Fibroblast of lung (primary cell): ENCODE results near the gene KCNT1. TPM values are rescaled to one million over a fixed set of nuclear protein-coding genes. Genes with fewer than 3 reads are reported as not detected.

Experiments
- DNase-seq, 2 donors: peaks; one replicate each; pipeline versions ENCODE4 v3.0.0 to v3.0.0-alpha.2; 2010; ENCODE audit warnings: low read depth in 2 of 2
- H2AFZ ChIP-seq: 2 replicates; pipeline ENCODE4 v1.5.1; 2012; ENCODE audit warnings: low read length, control low read depth, inconsistent platforms
- H3K27ac ChIP-seq: 2 replicates; pipeline ENCODE4 v1.5.1; 2011; ENCODE audit warnings: low read length, control low read depth; ENCODE audit not compliant: insufficient read depth
- H3K27me3 ChIP-seq: 2 replicates; pipeline ENCODE4 v1.5.1; 2011; ENCODE audit warnings: mild to moderate bottlenecking, low read length; ENCODE audit not compliant: control insufficient read depth, insufficient read depth
- H3K36me3 ChIP-seq: 2 replicates; pipeline ENCODE4 v1.5.1; 2011; ENCODE audit warnings: low read length; ENCODE audit not compliant: control insufficient read depth, insufficient read depth
- H3K4me1 ChIP-seq: 2 replicates; pipeline ENCODE4 v1.5.1; 2011; ENCODE audit warnings: low read length; ENCODE audit not compliant: control insufficient read depth, insufficient read depth; ENCODE audit errors: extremely low read depth
- H3K4me2 ChIP-seq: 2 replicates; pipeline ENCODE4 v1.5.1; 2011; ENCODE audit warnings: low read length, control low read depth; ENCODE audit not compliant: insufficient read depth; ENCODE audit errors: extremely low read depth
- H3K4me3 ChIP-seq, 4 experiments: fragments of 200-600 bp in 1 of 4; sonication (generic) in 1 of 4; replicated peaks in 1 of 4; 2 replicates each; pipeline ENCODE4 v1.5.1; 2011 to 2016; ENCODE audit warnings: low read length in 4 of 4, low read depth in 3 of 4, mild to moderate bottlenecking in 3 of 4, control low read depth in 2 of 4, inconsistent platforms in 1 of 4, mixed read lengths in 1 of 4; ENCODE audit not compliant: insufficient read depth in 1 of 4; ENCODE audit errors: control extremely low read depth in 1 of 4
- H3K79me2 ChIP-seq: 2 replicates; pipeline ENCODE4 v1.5.1; 2012; ENCODE audit warnings: mild to moderate bottlenecking, low read length, inconsistent platforms; ENCODE audit not compliant: control insufficient read depth, insufficient read depth
- H3K9ac ChIP-seq: 2 replicates; pipeline ENCODE4 v1.5.1; 2011; ENCODE audit warnings: mild to moderate bottlenecking, low read length, control low read depth; ENCODE audit not compliant: insufficient read depth
- H3K9me3 ChIP-seq: 2 replicates; pipeline ENCODE4 v1.5.1; 2012; ENCODE audit warnings: low read depth, low read length; ENCODE audit not compliant: control insufficient read depth, insufficient read depth
- H4K20me1 ChIP-seq: 2 replicates; pipeline ENCODE4 v1.5.1; 2011; ENCODE audit warnings: low read length; ENCODE audit not compliant: control insufficient read depth, insufficient read depth; ENCODE audit errors: extremely low read depth
- EZH2 ChIP-seq: IDR thresholded peaks from 2 replicates; pipeline ENCODE4 v1.5.1; 2012; ENCODE audit warnings: low read length, control low read depth, mild to moderate bottlenecking; ENCODE audit errors: missing control alignments
- polyA minus RNA-seq: library from RNA; depleted of rRNA, polyadenylated mRNA; stranded (reverse); fragments of >200 nt; gene quantifications from 2 replicates; pipeline ENCODE4 v1.2.3, GENCODE V29; 2011; ENCODE audit warnings: low replicate concordance
- polyA plus RNA-seq, 2 donors: library from polyadenylated mRNA; depleted of rRNA in 1 of 2; stranded (reverse) in 1 of 2; unstranded in 1 of 2; fragments of >200 nt; gene quantifications; 2 replicates each; pipeline ENCODE4 v1.2.1, GENCODE V29; 2011 to 2012; ENCODE audit warnings: missing spikeins in 1 of 2
- total RNA-seq: library from RNA; depleted of rRNA; stranded (reverse); fragments of >200 nt; gene quantifications from 2 replicates; pipeline ENCODE4 v1.2.1, GENCODE V29; 2014
- TF ChIP-seq, protein P1 (sequence below), 2 donors: IDR thresholded peaks in 1 of 2; conservative IDR thresholded peaks in 1 of 2; 1 replicate in 1 of 2; 2 replicates in 1 of 2; pipeline ENCODE4 v1.5.1; 2011 to 2012; ENCODE audit warnings: low read length in 2 of 2, control low read depth in 1 of 2, inconsistent platforms in 1 of 2, low read depth in 1 of 2, mild to moderate bottlenecking in 1 of 2

The KCNT1 gene
- total RNA-seq (not detected in 2 replicates), polyA plus RNA-seq (not detected in 2 replicates), polyA minus RNA-seq (not detected in 2 replicates)
- polyA plus RNA-seq (2012): not detected in 2 replicates

DNA sequence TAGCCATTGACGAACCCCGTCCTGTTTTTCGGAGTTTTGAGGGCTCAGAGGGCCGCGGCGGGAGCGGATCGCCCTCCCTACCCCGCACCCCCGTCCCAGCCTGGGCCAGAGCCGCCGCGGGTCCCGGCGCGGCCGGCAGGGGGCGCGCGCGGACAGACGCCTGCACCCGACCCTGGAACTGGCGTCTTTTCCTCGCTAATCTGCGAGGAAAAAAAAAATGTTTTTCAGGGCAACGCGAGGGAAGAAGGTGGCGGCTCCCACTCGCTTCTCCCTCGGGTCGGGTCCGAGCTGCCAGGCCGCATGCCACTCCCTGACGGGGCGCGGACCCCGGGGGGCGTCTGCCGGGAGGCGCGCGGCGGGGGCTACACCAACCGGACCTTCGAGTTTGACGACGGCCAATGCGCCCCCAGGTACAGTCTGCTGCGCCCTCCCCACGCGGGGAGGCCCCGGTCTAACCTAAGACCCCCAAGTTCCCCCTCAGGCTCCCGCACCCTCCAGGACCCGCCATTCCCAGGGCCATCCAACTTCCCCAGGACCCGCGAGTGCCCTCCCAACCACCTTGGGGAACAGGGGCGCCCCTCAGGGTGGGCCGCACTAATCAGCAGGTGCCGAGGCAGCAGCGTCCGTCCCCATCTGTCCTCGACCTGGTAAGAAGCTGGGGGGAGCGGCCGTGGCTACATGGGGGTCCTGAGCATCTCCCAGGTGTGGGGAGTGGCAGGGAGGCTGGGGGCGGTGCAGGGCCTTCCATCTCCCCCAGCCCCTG lies at the start of gene KCNT1:
KCNT1 (plus strand) TSS at position 227 of the 763 bp plus-strand sequence; CDS start at position 301, 74 bp downstream.
- Histone ChIP-seq H3K36me3 (no peaks in the 10 kb centered on the region), H3K4me2 (peak within 1 kb of the TSS; percentile 25), H3K27me3 (no peaks in the 10 kb centered on the region), H3K79me2 (no peaks in the 10 kb centered on the region), H3K4me1 (no peaks in the 10 kb centered on the region), H3K9me3 (no peaks in the 10 kb centered on the region), H3K4me3 (no peak within 1 kb of the TSS), H3K27ac (no peak within 1 kb of the TSS), H2AFZ (no peak within 1 kb of the TSS), H3K9ac (no peak within 1 kb of the TSS), H4K20me1 (no peaks in the 10 kb centered on the region)
- no peak for TF ChIP-seq EZH2
- TF ChIP-seq, protein P1, sequence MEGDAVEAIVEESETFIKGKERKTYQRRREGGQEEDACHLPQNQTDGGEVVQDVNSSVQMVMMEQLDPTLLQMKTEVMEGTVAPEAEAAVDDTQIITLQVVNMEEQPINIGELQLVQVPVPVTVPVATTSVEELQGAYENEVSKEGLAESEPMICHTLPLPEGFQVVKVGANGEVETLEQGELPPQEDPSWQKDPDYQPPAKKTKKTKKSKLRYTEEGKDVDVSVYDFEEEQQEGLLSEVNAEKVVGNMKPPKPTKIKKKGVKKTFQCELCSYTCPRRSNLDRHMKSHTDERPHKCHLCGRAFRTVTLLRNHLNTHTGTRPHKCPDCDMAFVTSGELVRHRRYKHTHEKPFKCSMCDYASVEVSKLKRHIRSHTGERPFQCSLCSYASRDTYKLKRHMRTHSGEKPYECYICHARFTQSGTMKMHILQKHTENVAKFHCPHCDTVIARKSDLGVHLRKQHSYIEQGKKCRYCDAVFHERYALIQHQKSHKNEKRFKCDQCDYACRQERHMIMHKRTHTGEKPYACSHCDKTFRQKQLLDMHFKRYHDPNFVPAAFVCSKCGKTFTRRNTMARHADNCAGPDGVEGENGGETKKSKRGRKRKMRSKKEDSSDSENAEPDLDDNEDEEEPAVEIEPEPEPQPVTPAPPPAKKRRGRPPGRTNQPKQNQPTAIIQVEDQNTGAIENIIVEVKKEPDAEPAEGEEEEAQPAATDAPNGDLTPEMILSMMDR (conservative IDR thresholded peaks at IDR 0.05 in 1 of 2, IDR thresholded peaks at IDR 0.05 in 1 of 2; ENCODE audit: low read depth in 1 of 2, low read length in 2 of 2): peak; percentile 21 to 73
- peak; percentile 8 to 25 for DNase-seq

DNA sequence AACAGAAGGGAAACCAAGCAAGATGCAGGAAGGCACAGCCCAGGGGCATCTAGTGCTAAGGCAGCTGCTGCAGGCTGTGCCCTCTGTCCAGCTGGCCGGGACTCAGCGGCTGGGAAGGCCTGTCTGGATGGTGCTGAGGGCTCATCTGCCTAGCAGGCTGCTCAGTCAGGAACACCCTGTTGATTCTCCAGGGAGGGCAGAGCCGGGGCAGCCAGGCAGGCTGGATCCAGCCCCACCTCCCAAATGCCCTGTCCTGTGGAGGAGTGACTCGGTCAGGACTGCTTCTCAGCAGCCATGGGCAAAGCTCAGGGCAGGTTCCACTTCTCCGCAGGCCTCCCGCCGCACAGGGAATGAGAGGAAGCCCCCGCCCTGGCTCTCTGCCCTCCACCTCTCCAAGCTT lies 46.7 kb upstream of the KCNT1 start:
- no peaks in the 10 kb centered on the region for H3K4me1 ChIP-seq
- H3K27me3 ChIP-seq: no peaks in the 10 kb centered on the region
- H3K79me2 ChIP-seq: no peaks in the 10 kb centered on the region
- no peaks in the 10 kb centered on the region for H4K20me1 ChIP-seq
- no peak overlapping the region for H3K27ac ChIP-seq
- TF ChIP-seq EZH2: no peak
- TF ChIP-seq, protein P1 (conservative IDR thresholded peaks at IDR 0.05 in 1 of 2, IDR thresholded peaks at IDR 0.05 in 1 of 2; ENCODE audit: low read depth in 1 of 2, low read length in 2 of 2): no peak
- H3K4me3 ChIP-seq: no peak overlapping the region
- no peak for DNase-seq
- H2AFZ ChIP-seq: no peak overlapping the region
- no peak overlapping the region for H3K4me2 ChIP-seq
- H3K9me3 ChIP-seq: no peaks in the 10 kb centered on the region
- no peak overlapping the region for H3K9ac ChIP-seq
- H3K36me3 ChIP-seq: no peaks in the 10 kb centered on the region

DNA sequence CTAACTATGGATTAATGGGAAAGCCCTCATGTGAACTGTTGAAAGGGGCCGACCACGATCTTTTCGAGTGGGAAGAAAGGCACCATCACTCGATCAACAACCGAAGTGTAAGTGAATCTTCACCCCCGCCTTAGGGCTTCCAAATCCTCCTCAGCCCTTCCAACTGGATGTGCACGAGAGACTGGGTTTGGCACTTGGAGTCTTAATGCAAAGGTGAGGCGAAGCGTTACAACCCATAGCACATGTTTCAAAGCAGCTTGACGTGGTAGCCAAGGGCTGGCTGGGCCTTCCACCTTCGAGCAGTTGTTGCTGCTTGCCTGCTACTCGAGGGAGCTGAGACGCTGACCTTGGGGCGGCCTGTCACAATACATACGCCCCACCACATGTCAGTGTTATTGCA lies 44.6 kb upstream of the KCNT1 start:
- Histone ChIP-seq H3K27ac (no peak overlapping the region), H3K27me3 (no peaks in the 10 kb centered on the region), H3K4me2 (no peak overlapping the region), H3K9ac (no peak overlapping the region), H2AFZ (no peak overlapping the region), H3K4me1 (no peaks in the 10 kb centered on the region), H3K36me3 (no peaks in the 10 kb centered on the region), H4K20me1 (no peaks in the 10 kb centered on the region), H3K79me2 (no peaks in the 10 kb centered on the region), H3K9me3 (no peaks in the 10 kb centered on the region), H3K4me3 (no peak overlapping the region)
- no peak for DNase-seq
- no peak for TF ChIP-seq EZH2
- TF ChIP-seq, protein P1 (conservative IDR thresholded peaks at IDR 0.05 in 1 of 2, IDR thresholded peaks at IDR 0.05 in 1 of 2; ENCODE audit: low read depth in 1 of 2, low read length in 2 of 2): no peak
